SK-N-MC (cell line): ENCODE data around the gene HAT1.

Experiments
- DNase-seq: peaks from one replicate; pipeline ENCODE4 v3.0.0-alpha.2; 2011; ENCODE audit warnings: low read depth, low spot score
- H3K27ac ChIP-seq: fragments of 200-600 bp; sonication (generic); 2 replicates; pipeline ENCODE4 v1.5.1; 2016; ENCODE audit warnings: mixed run types
- H3K36me3 ChIP-seq: fragments of 200-600 bp; sonication (generic); 2 replicates; pipeline ENCODE4 v1.6.1; 2017; ENCODE audit warnings: antibody characterized with exemption, low read length, mixed read lengths; ENCODE audit not compliant: insufficient read depth
- H3K4me3 ChIP-seq: fragments of 200-600 bp; sonication (generic); 2 replicates; pipeline ENCODE4 v1.5.1; 2016
- H3K9ac ChIP-seq: fragments of 200-600 bp; sonication (generic); 2 replicates; pipeline ENCODE4 v1.8.0; 2017; ENCODE audit warnings: mixed run types, mixed read lengths; ENCODE audit not compliant: insufficient read length
- H3K9me3 ChIP-seq: fragments of 200-600 bp; sonication (generic); 2 replicates; pipeline ENCODE4 v1.6.1; 2017; ENCODE audit warnings: low read depth, mild to moderate bottlenecking, antibody characterized with exemption, low read length, moderate library complexity, mixed read lengths
- EZH2 ChIP-seq: fragments of 200-600 bp; sonication (generic); IDR thresholded peaks from one replicate; pipeline ENCODE4 v1.6.1; 2017; ENCODE audit warnings: antibody characterized with exemption
- FOXP2 ChIP-seq: optimal IDR thresholded peaks from 2 replicates; pipeline ENCODE3; 2011; ENCODE audit warnings: mild to moderate bottlenecking, moderate library complexity; ENCODE audit not compliant: insufficient read depth; ENCODE audit errors: extremely low read length, control extremely low read depth
- POLR2AphosphoS5 ChIP-seq: IDR thresholded peaks from 2 replicates; pipeline ENCODE4 v1.6.1; 2012; ENCODE audit warnings: mild to moderate bottlenecking, low read depth, low read length, borderline replicate concordance

Gene HAT1

GRCh38 chr2:171999604-172000469 is 77.6 kb downstream of the HAT1 start, which contains the start of gene METAP1D:
Gene METAP1D (plus strand): TSS chr2:171999953. CDS start chr2:171999970, 17 bp downstream.
- Histone ChIP-seq H3K27ac (peak within 1 kb of the TSS; percentile 27), H3K9ac (peak within 1 kb of the TSS; percentile 92), H3K9me3 (no peaks in the 10 kb centered on the region), H3K4me3 (peak within 1 kb of the TSS; percentile 99), H3K36me3 (no peaks in the 10 kb centered on the region)
- DNase-seq: no peak
- TF ChIP-seq FOXP2 (peak; percentile 65), POLR2AphosphoS5 (peak; percentile 91), EZH2 (no peak)

GRCh38 chr2:172000696-172001361 is 78.6 kb downstream of the HAT1 start:
- Histone ChIP-seq H3K36me3 (no peaks in the 10 kb centered on the region), H3K9ac (peak overlapping the region; percentile 92), H3K9me3 (no peaks in the 10 kb centered on the region), H3K4me3 (peak overlapping the region; percentile 99), H3K27ac (peak overlapping the region; percentile 27; the same call in 1 of the 2 replicates)
- TF ChIP-seq FOXP2 (no peak), POLR2AphosphoS5 (no peak), EZH2 (no peak)
- no peak for DNase-seq

GRCh38 chr2:172007372-172007771 is 85.1 kb downstream of the HAT1 start:
- no peak for DNase-seq
- Histone ChIP-seq H3K9me3 (no peaks in the 10 kb centered on the region), H3K27ac (no peak overlapping the region), H3K9ac (no peak overlapping the region), H3K4me3 (no peak overlapping the region), H3K36me3 (no peaks in the 10 kb centered on the region)
- TF ChIP-seq FOXP2 (no peak), EZH2 (no peak), POLR2AphosphoS5 (no peak)

GRCh38 chr2:172009823-172010222 is 87.6 kb downstream of the HAT1 start:
- TF ChIP-seq EZH2 (no peak), POLR2AphosphoS5 (no peak), FOXP2 (no peak)
- Histone ChIP-seq H3K9ac (no peak overlapping the region), H3K4me3 (no peak overlapping the region), H3K27ac (no peak overlapping the region), H3K36me3 (no peaks in the 10 kb centered on the region), H3K9me3 (no peaks in the 10 kb centered on the region)
- DNase-seq: no peak

- H3K9ac ChIP-seq: no peak overlapping the region
- TF ChIP-seq POLR2AphosphoS5: no peak
- TF ChIP-seq FOXP2: no peak
- no peak for TF ChIP-seq EZH2
- H3K9me3 ChIP-seq: no peaks in the 10 kb centered on the region
- H3K4me3 ChIP-seq: peak overlapping the region; percentile 2; the same call in 1 of the 2 replicates
- DNase-seq: no peak
- H3K36me3 ChIP-seq: no peaks in the 10 kb centered on the region
- no peak overlapping the region for H3K27ac ChIP-seq
Observed at GRCh38 chr2:172011812-172012575, 89.7 kb downstream of the HAT1 start.

GRCh38 chr2:172012677-172013391 is 90.6 kb downstream of the HAT1 start:
- no peak overlapping the region for H3K9ac ChIP-seq
- no peak overlapping the region for H3K27ac ChIP-seq
- H3K36me3 ChIP-seq: no peaks in the 10 kb centered on the region
- no peak for DNase-seq
- H3K4me3 ChIP-seq: peak overlapping the region; percentile 2; the same call in 1 of the 2 replicates
- H3K9me3 ChIP-seq: no peaks in the 10 kb centered on the region
- TF ChIP-seq POLR2AphosphoS5: no peak

GRCh38 chr2:172013396-172013795 is 91.1 kb downstream of the HAT1 start:
- TF ChIP-seq POLR2AphosphoS5 (no peak), FOXP2 (no peak), EZH2 (no peak)
- Histone ChIP-seq H3K9ac (no peak overlapping the region), H3K27ac (no peak overlapping the region), H3K36me3 (no peaks in the 10 kb centered on the region), H3K4me3 (no peak overlapping the region), H3K9me3 (no peaks in the 10 kb centered on the region)
- DNase-seq: no peak
